K562 (cell line): ENCODE data around the gene CCDC69. TPM values are rescaled to one million over a fixed set of nuclear protein-coding genes. Genes with fewer than 3 reads are reported as not detected.

Source experiments
- ATAC-seq: fragments of 200-7000 bp; cut with Tn5 transposase; 3 replicates; pipeline ENCODE4 v1.9.1; 2020; ENCODE audit warnings: moderate library complexity
- BruUV-seq: library from RNA; stranded (reverse); fragments of 400-500 nt; replicated peaks from 2 replicates; lab custom pipeline; 2021; lab: Mats Ljungman, UMichigan
- CTCF ChIA-PET: fragments of 300-600 bp; formaldehyde crosslinking; extraction: SDS; loops from one replicate; lab custom pipeline; 2021; ENCODE audit warnings: low intra/inter-chr PET ratio; lab: Yijun Ruan, JAX
- POLR2A ChIA-PET: fragments of 300-600, 350-650 bp; sonication (Branson Sonifier 250); formaldehyde crosslinking; extraction: SDS; loops from one replicate; lab custom pipeline; 2021; ENCODE audit warnings: antibody characterized with exemption, inconsistent platforms; lab: Yijun Ruan, JAX
- DNase-seq, 4 experiments: peaks; one replicate each; pipeline versions ENCODE4 v3.0.0 to v3.0.0-alpha.2; 2011 to 2018; ENCODE audit warnings: low spot score in 3 of 4, mixed read lengths in 3 of 4; ENCODE audit errors: extremely low read depth in 1 of 4
- FAIRE-seq: peaks from 2 replicates; lab custom pipeline; 2011; peaks lifted over from hg19 to GRCh38; lab: Jason Lieb, UNC
- H2AFZ ChIP-seq: 2 replicates; pipeline ENCODE4 v1.6.0; 2011; ENCODE audit warnings: low read depth, low read length, control low read depth, inconsistent platforms
- H3K27ac ChIP-seq: fragments of 200-600 bp; 3 replicates; pipeline ENCODE4 v1.8.0; 2011; ENCODE audit warnings: low read depth, mild to moderate bottlenecking, control low read depth, inconsistent platforms, low read length, moderate library complexity, mixed read lengths; ENCODE audit errors: extremely low read depth
- H3K27me3 ChIP-seq, 2 experiments: fragments of 300-600 bp in 1 of 2; 2 replicates in 1 of 2; 3 replicates in 1 of 2; pipeline versions ENCODE4 v1.6.0 to v1.8.0; 2011; ENCODE audit warnings: inconsistent platforms in 2 of 2, low read length in 2 of 2, mild to moderate bottlenecking in 1 of 2, mixed read lengths in 1 of 2, moderate library complexity in 1 of 2; ENCODE audit not compliant: control insufficient read depth in 2 of 2, insufficient read depth in 2 of 2
- H3K36me3 ChIP-seq: fragments of 300-600 bp; 3 replicates; pipeline ENCODE4 v1.8.0; 2011; ENCODE audit warnings: mild to moderate bottlenecking, low read length, inconsistent platforms; ENCODE audit not compliant: control insufficient read depth, insufficient read depth
- H3K4me1 ChIP-seq, 2 experiments: fragments of 200-600 bp in 1 of 2; replicated peaks in 1 of 2; 2 replicates in 1 of 2; 3 replicates in 1 of 2; pipeline versions ENCODE4 v1.5.1 to v1.8.0; 2011; ENCODE audit warnings: inconsistent platforms in 2 of 2, low read length in 2 of 2, mild to moderate bottlenecking in 1 of 2, mixed read lengths in 1 of 2, moderate library complexity in 1 of 2; ENCODE audit not compliant: control insufficient read depth in 2 of 2, insufficient read depth in 2 of 2
- H3K4me2 ChIP-seq: 2 replicates; pipeline ENCODE4 v1.6.1; 2011; ENCODE audit warnings: low read length, control low read depth, inconsistent platforms, mixed read lengths; ENCODE audit not compliant: insufficient read depth
- H3K4me3 ChIP-seq: fragments of 200-600 bp; sonication (generic), shearing (Covaris generic); 2 replicates; pipeline ENCODE4 v1.5.1; 2016; ENCODE audit warnings: control low read depth, inconsistent platforms
- H3K79me2 ChIP-seq: fragments of 200-600 bp; 3 replicates; pipeline ENCODE4 v1.8.0; 2011; ENCODE audit warnings: low read length, inconsistent platforms; ENCODE audit not compliant: control insufficient read depth, insufficient read depth
- H3K9ac ChIP-seq, 2 experiments: 2 replicates each; pipeline versions ENCODE4 v1.6.0 to v1.6.1; 2011; ENCODE audit warnings: low read depth in 2 of 2, low read length in 2 of 2, control low read depth in 1 of 2, inconsistent platforms in 1 of 2, mild to moderate bottlenecking in 1 of 2, mixed read lengths in 1 of 2; ENCODE audit not compliant: insufficient read depth in 1 of 2
- H3K9me1 ChIP-seq: one replicate; pipeline ENCODE4 v1.6.0; 2011; ENCODE audit warnings: inconsistent platforms, mild to moderate bottlenecking, low read length, moderate library complexity; ENCODE audit not compliant: control insufficient read depth, insufficient read depth
- H3K9me3 ChIP-seq: replicated peaks from 2 replicates; pipeline ENCODE4 v1.5.1; 2011; ENCODE audit warnings: low read depth, low read length, inconsistent platforms; ENCODE audit not compliant: control insufficient read depth, insufficient read depth
- H4K20me1 ChIP-seq: replicated peaks from 2 replicates; pipeline ENCODE4 v1.6.1; 2011; ENCODE audit warnings: low read length, inconsistent platforms, mixed read lengths; ENCODE audit not compliant: control insufficient read depth, insufficient read depth
- CBFA2T3 ChIP-seq: fragments of 450-650 bp; IDR thresholded peaks from 2 replicates; pipeline ENCODE4 v1.6.1; 2017
- MAFG ChIP-seq: fragments of 450-650 bp; conservative IDR thresholded peaks from 2 replicates; pipeline ENCODE4 v1.6.1; 2016; ENCODE audit warnings: missing genetic modification characterization, missing compliant biosample characterization
- NFE2 ChIP-seq: IDR thresholded peaks from 2 replicates; pipeline ENCODE4 v1.6.1; 2014; ENCODE audit warnings: antibody characterized with exemption, low read depth
- NUFIP1 ChIP-seq: fragments of 450-650 bp; IDR thresholded peaks from 2 replicates; pipeline ENCODE4 v1.6.1; 2018; ENCODE audit not compliant: partially characterized antibody
- WGBS: fragments of 100-300 bp; shearing (Covaris generic); methylation state at CpG from one replicate; pipeline ENCODE4 v1.1.6; 2016; ENCODE audit warnings: low coverage, mixed read lengths; ENCODE audit not compliant: insufficient coverage; ENCODE audit errors: missing lambda C conversion rate; 5-methylcytosine and 5-hydroxymethylcytosine counted together
- in situ Hi-C: fragments of 300-500 bp; cut with MboI; formaldehyde crosslinking; loops from 4 replicates; pipeline ENCODE4 v1.15.0; 2018; ENCODE audit warnings: inconsistent platforms, mixed read lengths
- intact Hi-C: fragments of 100-400 bp; cut with micrococcal nuclease; formaldehyde crosslinking; loops from 2 replicates; pipeline ENCODE4 v1.14.2; 2022
- polyA plus RNA-seq, 8 experiments: library from polyadenylated mRNA; depleted of rRNA in 4 of 8; stranded (reverse) in 5 of 8; unstranded in 3 of 8; fragments of >200 nt; fragmentation: Nextera tagmentation in 2 of 8; fragmentation: Illumina TruSeq in 1 of 8; extraction: Ambion mirVana in 2 of 8; extraction: Trizol in 1 of 8; gene quantifications; 2 replicates each; pipeline versions ENCODE4 v1.2.1 to v1.2.3, GENCODE V29; 2011 to 2014; ENCODE audit warnings: inconsistent platforms in 1 of 8, missing spikeins in 1 of 8
- total RNA-seq, 7 experiments: library from RNA; depleted of rRNA in 6 of 7; stranded (reverse); fragments of >200 nt in 6 of 7; fragmentation: Illumina TruSeq in 2 of 7; extraction: Trizol in 2 of 7; gene quantifications; 2 replicates each; pipeline versions ENCODE4 v1.2.1 to v1.2.3, GENCODE V29; 2011 to 2021; ENCODE audit warnings: low replicate concordance in 1 of 7

CCDC69 gene
- total and polyA plus RNA-seq, 9 of the 15 experiments (the other 6 are each of a cell fraction or from before 2014, with no cell fraction given), result 0.65 to 12.2 (median 7.6) TPM

- TF ChIP-seq MAFG (tag), result no peak
- TF ChIP-seq CBFA2T3, result 0 out of 2 replicates have a peak, but pooled peaks have one; percentile 28
- TF ChIP-seq NUFIP1, result no peak
- no peak for TF ChIP-seq NFE2
- TF ChIP-seq, all 486 proteins: peak for 1
- intact Hi-C loops (no loop called here), in situ Hi-C loops (no loop called here)
- Histone ChIP-seq H3K4me1 (peaks cover 9 to 18% of the 10 kb centered on the region in 2 experiments; a peak in 4 of 5 replicates), H3K4me2 (peak overlapping the region; percentile 94), H3K27me3 (no peaks in the 10 kb centered on the region), H3K9ac (peak overlapping the region; percentile 48 to 89; a peak in 3 of 4 replicates), H3K9me3 (no peaks in the 10 kb centered on the region), H3K4me3 (peak overlapping the region; percentile 57), H3K9me1 (no peaks in the 10 kb centered on the region), H2AFZ (peak overlapping the region; percentile 97), H3K79me2 (peaks cover 3% of the 10 kb centered on the region; the same call in 2 of the 3 replicates), H4K20me1 (no peaks in the 10 kb centered on the region), H3K27ac (peak overlapping the region; percentile 24; the same call in 2 of the 3 replicates), H3K36me3 (no peaks in the 10 kb centered on the region)
- peak in 1 of 4 experiments; percentile 24 for DNase-seq
- BruUV-seq, result no TSS peak
- ChIA-PET CTCF (interaction anchor here (0.6 kb wide), 1 partner anchor 1313 kb away, joined by 3 read pairs; no protein-coding TSS in a partner anchor), POLR2A (interaction anchor here (1.1 to 3.1 kb wide), 3 partner anchors 12 to 40 kb away, joined by 3 to 11 read pairs (median 4); no protein-coding TSS in a partner anchor)
- no peak for FAIRE-seq
- ATAC-seq, result no peak
- 7% methylated on average over 5 of the region's 5 CpGs for WGBS
These were observed 29.7 kb upstream of the CCDC69 start for GRCh38 chr5:151253605-151253950.
